ENCODE measurements around the gene COPS3. TPM values are rescaled to one million over a fixed set of nuclear protein-coding genes. Genes with fewer than 3 reads are reported as not detected.

COPS3 gene
- total and polyA plus RNA-seq, 9 donors = 38.1 to 68.8 (median 49.9) TPM

DNA sequence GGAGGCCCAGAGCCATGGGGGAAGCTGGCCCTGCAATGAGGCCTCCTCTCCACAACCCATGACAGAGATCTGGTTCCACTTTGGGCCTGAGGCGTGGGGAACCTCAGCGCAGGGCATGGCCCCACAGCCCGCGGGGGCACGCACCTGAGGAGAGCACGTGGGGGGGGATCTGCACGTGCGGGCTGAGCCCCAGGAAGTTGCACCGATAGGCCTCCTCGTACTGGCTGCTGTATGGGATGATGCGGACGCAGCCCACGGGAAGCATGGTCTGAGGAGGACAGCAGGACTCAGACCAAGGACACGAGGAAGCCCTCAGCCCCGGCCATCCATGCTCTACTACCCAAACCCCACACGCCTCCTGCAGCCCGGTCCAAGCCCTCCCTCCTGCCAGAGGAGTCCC, 64.8 kb downstream of the COPS3 start:
- DNase-seq = no peak
- intact Hi-C loops (cut with DNase I) = no loop called here
- H3K4me3 ChIP-seq = no peak overlapping the region
- no peaks in the 10 kb centered on the region for H3K9me3 ChIP-seq
- WGBS, 3 donors = 75 to 86% (median 76%) methylated on average over 17 of the region's 17 CpGs
- H3K4me1 ChIP-seq (ENCODE audit: insufficient read depth) = no peaks in the 10 kb centered on the region
- H3K36me3 ChIP-seq = no peaks in the 10 kb centered on the region
- H3K27ac ChIP-seq = no peak overlapping the region
- H3K27me3 ChIP-seq = no peaks in the 10 kb centered on the region
- TF ChIP-seq, protein P1, sequence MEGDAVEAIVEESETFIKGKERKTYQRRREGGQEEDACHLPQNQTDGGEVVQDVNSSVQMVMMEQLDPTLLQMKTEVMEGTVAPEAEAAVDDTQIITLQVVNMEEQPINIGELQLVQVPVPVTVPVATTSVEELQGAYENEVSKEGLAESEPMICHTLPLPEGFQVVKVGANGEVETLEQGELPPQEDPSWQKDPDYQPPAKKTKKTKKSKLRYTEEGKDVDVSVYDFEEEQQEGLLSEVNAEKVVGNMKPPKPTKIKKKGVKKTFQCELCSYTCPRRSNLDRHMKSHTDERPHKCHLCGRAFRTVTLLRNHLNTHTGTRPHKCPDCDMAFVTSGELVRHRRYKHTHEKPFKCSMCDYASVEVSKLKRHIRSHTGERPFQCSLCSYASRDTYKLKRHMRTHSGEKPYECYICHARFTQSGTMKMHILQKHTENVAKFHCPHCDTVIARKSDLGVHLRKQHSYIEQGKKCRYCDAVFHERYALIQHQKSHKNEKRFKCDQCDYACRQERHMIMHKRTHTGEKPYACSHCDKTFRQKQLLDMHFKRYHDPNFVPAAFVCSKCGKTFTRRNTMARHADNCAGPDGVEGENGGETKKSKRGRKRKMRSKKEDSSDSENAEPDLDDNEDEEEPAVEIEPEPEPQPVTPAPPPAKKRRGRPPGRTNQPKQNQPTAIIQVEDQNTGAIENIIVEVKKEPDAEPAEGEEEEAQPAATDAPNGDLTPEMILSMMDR (IDR thresholded peaks at IDR 0.05) = no peak
- no peak for TF ChIP-seq POLR2A (IDR thresholded peaks at IDR 0.05)
- TF ChIP-seq EP300 (IDR thresholded peaks at IDR 0.05) = no peak

DNA sequence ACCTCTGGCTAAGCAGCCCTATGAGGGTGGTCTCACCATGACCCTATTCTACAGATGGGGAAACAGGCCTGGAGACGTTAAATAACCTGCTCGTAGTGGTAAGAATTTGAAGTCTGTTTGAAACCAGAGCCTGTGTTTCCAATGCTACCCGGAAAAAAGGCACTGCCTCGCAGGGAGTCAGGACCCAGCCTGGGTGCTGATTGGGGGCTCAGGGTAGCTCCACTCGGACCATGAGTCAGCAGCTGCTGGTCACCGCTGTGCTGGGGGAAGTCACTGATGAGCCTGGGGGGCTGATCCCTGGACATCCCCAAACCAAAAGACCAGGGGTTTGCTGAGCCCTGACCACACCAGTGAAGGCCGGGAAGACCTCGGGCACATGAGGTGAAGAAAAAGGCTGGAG, 65.5 kb downstream of the COPS3 start:
- no peaks in the 10 kb centered on the region for H3K36me3 ChIP-seq
- 79 to 86% (median 82%) methylated on average over 8 of the region's 8 CpGs for WGBS, 3 donors

DNA sequence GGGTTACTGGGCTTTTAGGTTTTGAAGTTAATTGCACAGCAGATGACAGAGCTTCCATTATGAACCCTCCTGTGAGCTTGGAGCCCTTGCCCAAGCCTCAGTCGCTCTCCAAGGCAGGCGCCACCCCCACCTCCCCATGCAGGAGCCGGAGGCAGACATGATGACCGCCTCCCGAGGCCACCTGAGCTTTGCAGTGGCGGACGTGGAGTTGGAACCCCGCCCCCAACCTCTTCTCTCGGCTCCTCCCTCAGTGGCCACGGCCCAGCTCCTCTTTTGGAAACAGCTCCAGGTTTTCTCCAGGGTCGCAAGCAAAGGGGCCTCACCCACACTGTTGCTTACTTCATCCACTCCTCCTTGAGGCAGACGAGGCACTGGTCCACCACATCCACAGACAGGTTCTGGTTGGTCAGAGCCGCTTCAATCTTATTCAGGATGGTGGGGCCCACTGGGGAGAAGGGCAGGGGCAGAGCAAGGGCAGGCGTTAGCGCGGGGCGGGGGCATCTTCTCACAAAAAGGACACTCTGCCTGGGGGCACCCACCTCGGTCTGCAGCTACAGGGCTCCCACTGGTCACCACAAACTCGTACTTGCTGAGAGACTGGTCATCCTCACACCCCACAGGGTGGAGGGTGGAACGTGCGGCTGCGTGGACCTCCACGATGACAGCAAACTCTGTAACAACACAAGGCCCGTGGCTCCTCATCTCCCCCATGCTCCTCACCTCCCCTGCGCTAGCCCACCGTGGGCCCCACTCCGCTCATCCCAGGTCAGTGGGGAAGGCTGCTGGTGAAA, 66.2 kb downstream of the COPS3 start:
- H3K4me1 ChIP-seq (ENCODE audit: insufficient read depth) = no peaks in the 10 kb centered on the region
- no peaks in the 10 kb centered on the region for H3K27me3 ChIP-seq
- 74 to 80% (median 75%) methylated on average over 27 of the region's 27 CpGs for WGBS, 3 donors
- intact Hi-C loops (cut with DNase I) = no loop called here
- TF ChIP-seq POLR2A (IDR thresholded peaks at IDR 0.05) (no peak), EP300 (IDR thresholded peaks at IDR 0.05) (no peak)
- TF ChIP-seq, protein P1 (IDR thresholded peaks at IDR 0.05) = no peak
- no peaks in the 10 kb centered on the region for H3K36me3 ChIP-seq
- H3K4me3 ChIP-seq = no peak overlapping the region
- H3K9me3 ChIP-seq = no peaks in the 10 kb centered on the region
- DNase-seq = no peak
- no peak overlapping the region for H3K27ac ChIP-seq

More for the DNA sequence above, 65.5 kb downstream of the COPS3 start:
- H3K4me3 ChIP-seq = no peak overlapping the region
- H3K27ac ChIP-seq = no peak overlapping the region
- no peaks in the 10 kb centered on the region for H3K9me3 ChIP-seq
- intact Hi-C loops (cut with DNase I) = no loop called here
- TF ChIP-seq, protein P1 (IDR thresholded peaks at IDR 0.05) = no peak
- TF ChIP-seq EP300 (IDR thresholded peaks at IDR 0.05) = no peak
- TF ChIP-seq POLR2A (IDR thresholded peaks at IDR 0.05) = no peak
- no peak for DNase-seq
- H3K27me3 ChIP-seq = no peaks in the 10 kb centered on the region
- no peaks in the 10 kb centered on the region for H3K4me1 ChIP-seq (ENCODE audit: insufficient read depth)

DNA sequence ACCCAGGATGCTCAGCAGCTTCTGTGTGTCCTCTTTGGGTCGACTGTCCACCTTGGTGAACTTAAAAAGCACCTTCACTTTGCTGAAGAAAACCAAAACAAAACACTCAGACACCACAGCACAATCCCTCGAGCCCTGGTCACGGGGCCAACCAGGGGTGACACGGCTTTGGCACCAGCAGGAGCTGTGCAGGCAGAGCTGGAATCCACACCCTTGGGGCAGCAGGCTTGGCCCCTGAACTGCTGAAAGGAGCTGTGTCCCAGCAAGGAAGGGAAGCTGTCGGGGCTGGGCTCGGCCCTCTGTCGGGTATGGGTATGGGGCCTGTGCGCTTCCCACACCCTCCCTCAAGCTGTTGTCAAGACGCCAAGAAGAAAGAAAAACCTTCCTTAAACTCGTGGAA, 67.3 kb downstream of the COPS3 start:
- Histone ChIP-seq H3K27me3 (no peaks in the 10 kb centered on the region), H3K36me3 (no peaks in the 10 kb centered on the region), H3K27ac (no peak overlapping the region), H3K9me3 (no peaks in the 10 kb centered on the region), H3K4me1 (ENCODE audit: insufficient read depth) (no peaks in the 10 kb centered on the region), H3K4me3 (no peak overlapping the region)
- intact Hi-C loops (cut with DNase I) = no loop called here
- TF ChIP-seq POLR2A (IDR thresholded peaks at IDR 0.05) (no peak), EP300 (IDR thresholded peaks at IDR 0.05) (no peak)
- TF ChIP-seq, protein P1 (IDR thresholded peaks at IDR 0.05) = no peak
- DNase-seq = no peak
- WGBS, 3 donors = 71 to 79% (median 72%) methylated on average over 10 of the region's 10 CpGs

Data from ovary (tissue), 9 donors.